HUDEP-2 (cell line): ENCODE measurements around the gene TSHZ1.

Source experiments
- DNase-seq, 76 experiments: peaks; one replicate each; lab custom pipeline; 2025; ENCODE audit not compliant: unreplicated experiment in 76 of 76; lab: John Stamatoyannopoulos, UW

The TSHZ1 gene

GRCh38 chr18:75244351-75245313 lies 34.0 kb downstream of the TSHZ1 start:
- peak in 6 of 76 experiments; percentile 8 to 30 (median 14) for DNase-seq

GRCh38 chr18:75246721-75247610 lies 36.4 kb downstream of the TSHZ1 start:
- DNase-seq: no peak

- peak in 3 of 76 experiments; percentile 3 to 26 (median 18) for DNase-seq
Measured at GRCh38 chr18:75247611-75248421, 37.2 kb downstream of the TSHZ1 start.

GRCh38 chr18:75248426-75249174 lies 38.0 kb downstream of the TSHZ1 start:
- no peak for DNase-seq

- no peak for DNase-seq
Measured at GRCh38 chr18:75249175-75249518, 38.5 kb downstream of the TSHZ1 start.

GRCh38 chr18:75249672-75250470 lies 39.3 kb downstream of the TSHZ1 start:
- no peak for DNase-seq

GRCh38 chr18:75250471-75250821 lies 39.8 kb downstream of the TSHZ1 start:
- no peak for DNase-seq

- no peak for DNase-seq
Measured at GRCh38 chr18:75251466-75251865, 40.9 kb downstream of the TSHZ1 start.

- no peak for DNase-seq
Measured at GRCh38 chr18:75252136-75252535, 41.5 kb downstream of the TSHZ1 start.

GRCh38 chr18:75253043-75253442 lies 42.4 kb downstream of the TSHZ1 start:
- DNase-seq: no peak

- no peak for DNase-seq
Measured at GRCh38 chr18:75253784-75254183, 43.2 kb downstream of the TSHZ1 start.

- DNase-seq: no peak
Measured at GRCh38 chr18:75255094-75255493, 44.5 kb downstream of the TSHZ1 start.

- DNase-seq: no peak
Measured at GRCh38 chr18:75256376-75256775, 45.8 kb downstream of the TSHZ1 start.

GRCh38 chr18:75257605-75258004 lies 47.0 kb downstream of the TSHZ1 start:
- no peak for DNase-seq

GRCh38 chr18:75261430-75262223 lies 51.0 kb downstream of the TSHZ1 start:
- no peak for DNase-seq

- no peak for DNase-seq
Measured at GRCh38 chr18:75262511-75262910, 51.9 kb downstream of the TSHZ1 start.

- DNase-seq: no peak
Measured at GRCh38 chr18:75264195-75264594, 53.6 kb downstream of the TSHZ1 start.

- DNase-seq: no peak
Measured at GRCh38 chr18:75264926-75265597, 54.5 kb downstream of the TSHZ1 start.
